MCF 10A (cell line): ENCODE results near the gene RNASE7. TPM values are rescaled to one million over a fixed set of nuclear protein-coding genes. Genes with fewer than 3 reads are reported as not detected.

Experiments used
- BruUV-seq: library from RNA; stranded (reverse); fragments of 400-500 nt; replicated peaks from 2 replicates; lab custom pipeline; 2021; lab: Mats Ljungman, UMichigan
- CTCF ChIA-PET: fragments of 300-600 bp; sonication (Branson Sonifier 250); formaldehyde crosslinking; extraction: SDS; loops from one replicate; lab custom pipeline; 2021; ENCODE audit warnings: antibody characterized with exemption, inconsistent platforms; lab: Yijun Ruan, JAX
- POLR2A ChIA-PET: fragments of 300-600, 350-650 bp; sonication (Branson Sonifier 250); formaldehyde crosslinking; extraction: SDS; loops from one replicate; lab custom pipeline; 2020; ENCODE audit warnings: antibody characterized with exemption, inconsistent platforms; lab: Yijun Ruan, JAX
- DNase-seq: peaks from one replicate; pipeline ENCODE4 v3.0.0-alpha.2; 2018; ENCODE audit not compliant: unreplicated experiment
- H3K27ac Mint-ChIP-seq: one replicate; pipeline ENCODE4 v1.8.0; 2022; ENCODE audit warnings: mild to moderate bottlenecking, low read depth, mixed read lengths; ENCODE audit not compliant: unreplicated experiment
- H3K27me3 Mint-ChIP-seq: one replicate; pipeline ENCODE4 v1.8.0; 2022; ENCODE audit warnings: mixed read lengths; ENCODE audit not compliant: insufficient read depth, unreplicated experiment
- H3K36me3 Mint-ChIP-seq: one replicate; pipeline ENCODE4 v1.8.0; 2022; ENCODE audit warnings: mild to moderate bottlenecking, moderate library complexity, mixed read lengths; ENCODE audit not compliant: insufficient read depth, unreplicated experiment
- H3K4me1 Mint-ChIP-seq: one replicate; pipeline ENCODE4 v1.8.0; 2022; ENCODE audit warnings: mixed read lengths; ENCODE audit not compliant: insufficient read depth, unreplicated experiment
- H3K4me3 Mint-ChIP-seq: one replicate; pipeline ENCODE4 v1.8.0; 2022; ENCODE audit warnings: mild to moderate bottlenecking, moderate library complexity, mixed read lengths; ENCODE audit not compliant: unreplicated experiment
- H3K9me3 Mint-ChIP-seq: one replicate; pipeline ENCODE4 v1.8.0; 2022; ENCODE audit warnings: mixed read lengths; ENCODE audit not compliant: unreplicated experiment
- CTCF ChIP-seq: fragments of 200-600 bp; IDR thresholded peaks from one replicate; pipeline ENCODE4 v1.8.0; 2022; ENCODE audit warnings: antibody characterized with exemption, mild to moderate bottlenecking; ENCODE audit not compliant: unreplicated experiment
- intact Hi-C: fragments of 100-400 bp; cut with micrococcal nuclease; formaldehyde crosslinking; loops from 2 replicates; pipeline ENCODE4 v1.14.1; 2022
- total RNA-seq: library from RNA; stranded (reverse); gene quantifications from 2 replicates; pipeline ENCODE4 v1.2.3, GENCODE V29; 2022

Gene RNASE7
- total RNA-seq, 1 experiment from 2014 or later: 10.9 TPM

DNA sequence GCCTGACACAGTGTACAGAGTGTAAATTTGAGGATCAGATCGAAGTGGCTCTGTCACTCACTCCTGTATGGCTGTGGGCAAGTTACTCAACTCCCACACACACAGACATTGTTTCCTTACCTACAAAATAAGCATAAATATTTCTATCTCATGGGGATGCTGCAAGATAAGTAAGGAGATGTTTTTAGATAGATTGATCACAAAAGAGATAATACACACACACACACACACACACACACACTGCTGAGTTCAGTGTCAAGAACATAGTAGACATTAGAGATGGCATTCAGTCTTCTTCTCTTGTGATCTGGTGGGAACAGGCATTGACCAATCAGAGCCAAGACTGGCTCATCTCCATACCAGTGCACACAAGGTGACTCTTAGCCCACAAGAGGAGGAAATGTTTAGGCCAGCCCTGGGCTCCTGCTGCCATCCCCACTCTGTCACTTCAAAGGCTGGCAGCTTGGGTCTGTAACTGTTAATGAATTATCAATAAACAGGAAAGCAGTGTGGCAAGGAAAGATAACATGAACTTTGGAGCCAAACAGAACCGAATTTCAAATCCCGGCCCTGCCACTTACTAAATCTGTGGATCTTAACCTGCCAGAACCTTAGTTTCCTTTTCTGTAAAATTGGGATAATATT, 12.1 kb downstream of the RNASE7 start:
- no TSS peak for BruUV-seq
- Mint-ChIP-seq H3K36me3 (no peaks in the 10 kb centered on the region), H3K27ac (no peak overlapping the region), H3K4me3 (no peak overlapping the region), H3K9me3 (no peaks in the 10 kb centered on the region), H3K27me3 (no peaks in the 10 kb centered on the region), H3K4me1 (no peaks in the 10 kb centered on the region)
- DNase-seq: no peak
- intact Hi-C loops: no loop called here
- CTCF ChIA-PET: interaction anchor here (0.7 to 1.2 kb wide), 4 partner anchors 14 to 83 kb away, joined by 3 read pairs; no protein-coding TSS in a partner anchor
- TF ChIP-seq CTCF: no peak
- POLR2A ChIA-PET: interaction anchor here (0.6 kb wide), 1 partner anchor 383 kb away, joined by 3 read pairs; no protein-coding TSS in a partner anchor

DNA sequence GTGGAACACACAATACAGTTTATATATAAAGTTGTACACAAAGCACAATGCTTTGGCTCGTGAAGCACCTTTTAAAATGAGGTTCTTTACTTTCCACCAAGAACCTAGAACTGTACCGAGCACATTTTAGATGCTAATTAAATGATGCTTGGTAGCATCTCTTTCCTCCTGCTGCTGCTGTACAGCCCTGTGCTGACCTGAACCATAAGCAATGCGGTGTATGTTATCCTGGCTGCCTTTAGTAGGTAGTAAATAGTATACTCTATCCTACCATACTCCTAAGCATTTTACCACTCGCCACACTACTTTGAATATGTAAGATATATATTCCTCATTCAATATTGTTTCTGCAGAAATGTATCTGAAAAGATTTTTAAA, 12.6 kb downstream of the RNASE7 start:
- POLR2A ChIA-PET: no interaction called here
- TF ChIP-seq CTCF: no peak
- no peak overlapping the region for H3K27ac Mint-ChIP-seq
- no peaks in the 10 kb centered on the region for H3K9me3 Mint-ChIP-seq
- DNase-seq: no peak
- no peaks in the 10 kb centered on the region for H3K36me3 Mint-ChIP-seq
- intact Hi-C loops: no loop called here
- BruUV-seq: no TSS peak
- CTCF ChIA-PET: interaction anchor here (1.2 kb wide), 1 partner anchor 84 kb away, joined by 3 read pairs; no protein-coding TSS in a partner anchor
- peaks cover 2% of the 10 kb centered on the region for H3K4me1 Mint-ChIP-seq
- no peak overlapping the region for H3K4me3 Mint-ChIP-seq
- no peaks in the 10 kb centered on the region for H3K27me3 Mint-ChIP-seq

- CTCF ChIA-PET: interaction anchor here (0.7 kb wide), 2 partner anchors 10 to 15 kb away, joined by 3 to 5 read pairs; no protein-coding TSS in a partner anchor
- TF ChIP-seq CTCF: no peak
- Mint-ChIP-seq H3K27me3 (no peaks in the 10 kb centered on the region), H3K9me3 (no peaks in the 10 kb centered on the region), H3K4me1 (peaks cover 5% of the 10 kb centered on the region), H3K27ac (no peak overlapping the region), H3K4me3 (no peak overlapping the region), H3K36me3 (no peaks in the 10 kb centered on the region)
- DNase-seq: no peak
- intact Hi-C loops: no loop called here
- POLR2A ChIA-PET: no interaction called here
- no TSS peak for BruUV-seq
Measured at GRCh38 chr14:21055432-21056117, 13.4 kb downstream of the RNASE7 start.

- Mint-ChIP-seq H3K27ac (no peak overlapping the region), H3K27me3 (no peaks in the 10 kb centered on the region), H3K4me3 (no peak overlapping the region), H3K4me1 (peaks cover 5% of the 10 kb centered on the region), H3K36me3 (no peaks in the 10 kb centered on the region), H3K9me3 (no peaks in the 10 kb centered on the region)
- ChIA-PET POLR2A (interaction anchor here (1.3 to 1.8 kb wide), 2 partner anchors 9 to 14 kb away, joined by 6 read pairs; partner anchors contain the start of gene ARHGEF40), CTCF (interaction anchor here (0.9 to 1.1 kb wide), 3 partner anchors 11 to 36 kb away, joined by 3 to 5 read pairs (median 4); partner anchors contain the start of gene RNASE13)
- DNase-seq: peak; percentile 35
- no TSS peak for BruUV-seq
- intact Hi-C loops: no loop called here
- no peak for TF ChIP-seq CTCF
Measured at GRCh38 chr14:21056520-21057163, 14.5 kb downstream of the RNASE7 start.
